Measurements from ENCODE around the gene TRAPPC3. TPM values are rescaled to one million over a fixed set of nuclear protein-coding genes. Genes with fewer than 3 reads are reported as not detected.
A peak's percentile ranks its signal among the peaks of the same experiment; 100 is the strongest.

The TRAPPC3 gene
- polyA plus RNA-seq, 1 donor (not counting 4 experiments of a cell fraction or from before 2014, with no cell fraction given): 173 TPM

- no peak overlapping the region for H2AFZ ChIP-seq (ENCODE audit: control insufficient read depth, low read length)
- DNase-seq (ENCODE audit: low read depth, low spot score): no peak
- H3K36me3 ChIP-seq (ENCODE audit: control insufficient read depth in 2 of 2, extremely low read depth in 1 of 2, insufficient read depth in 2 of 2, low read length in 2 of 2): peaks cover 28 to 36% of the 10 kb centered on the region in 2 experiments
- peaks cover 6% of the 10 kb centered on the region for H3K79me2 ChIP-seq (ENCODE audit: control insufficient read depth, insufficient read depth, low read length)
- H3K4me3 ChIP-seq (ENCODE audit: control insufficient read depth in 2 of 3, extremely low read depth in 1 of 3, insufficient read depth in 2 of 3, low read depth in 1 of 3, low read length in 3 of 3): no peak overlapping the region
- no peaks in the 10 kb centered on the region for H4K20me1 ChIP-seq (ENCODE audit: control insufficient read depth, extremely low read depth, insufficient read depth, low read length)
- H3K4me2 ChIP-seq (ENCODE audit: control insufficient read depth, extremely low read depth, insufficient read depth, low read depth, low read length): no peak overlapping the region
- FAIRE-seq: no peak
- H3K4me1 ChIP-seq (ENCODE audit: control insufficient read depth, extremely low read depth, insufficient read depth, low read length): peaks cover 3% of the 10 kb centered on the region
- no peaks in the 10 kb centered on the region for H3K27me3 ChIP-seq (ENCODE audit: control insufficient read depth, extremely low read depth, insufficient read depth, low read length)
- H3K27ac ChIP-seq (ENCODE audit: control insufficient read depth, insufficient read depth, low read length): no peak overlapping the region
- H3K9me3 ChIP-seq (ENCODE audit: control insufficient read depth, low read depth, low read length): no peaks in the 10 kb centered on the region
- H3K9me1 ChIP-seq (ENCODE audit: control insufficient read depth, extremely low read depth, insufficient read depth, low read length): peaks cover 2% of the 10 kb centered on the region
- H3K9ac ChIP-seq (ENCODE audit: control insufficient read depth, extremely low read depth, insufficient read depth, low read length): no peak overlapping the region
- TF ChIP-seq CTCF (optimal IDR thresholded peaks at IDR 0.05 in 1 of 3, IDR thresholded peaks at IDR 0.05 in 1 of 3, conservative IDR thresholded peaks at IDR 0.05 in 1 of 3; ENCODE audit: extremely low read depth in 1 of 3, insufficient read depth in 2 of 3, low read length in 3 of 3) (peak; percentile 14 to 39 (median 23)), EZH2 (IDR thresholded peaks at IDR 0.05; ENCODE audit: low read length) (no peak)
- dilution Hi-C loops (cut with MboI; ENCODE audit: extremely low pct_ligation_motif_present, low sequenced_read_pairs): no loop called here
These were observed 52.5 kb downstream of the TRAPPC3 start for GRCh38 chr1:36096500-36097432.

GRCh38 chr1:36095760-36096405 is 53.4 kb downstream of the TRAPPC3 start:
- Histone ChIP-seq H3K9me1 (ENCODE audit: control insufficient read depth, extremely low read depth, insufficient read depth, low read length) (peaks cover 2% of the 10 kb centered on the region), H3K79me2 (ENCODE audit: control insufficient read depth, insufficient read depth, low read length) (peaks cover 13% of the 10 kb centered on the region), H4K20me1 (ENCODE audit: control insufficient read depth, extremely low read depth, insufficient read depth, low read length) (no peaks in the 10 kb centered on the region), H2AFZ (ENCODE audit: control insufficient read depth, low read length) (no peak overlapping the region), H3K27ac (ENCODE audit: control insufficient read depth, insufficient read depth, low read length) (no peak overlapping the region), H3K4me2 (ENCODE audit: control insufficient read depth, extremely low read depth, insufficient read depth, low read depth, low read length) (no peak overlapping the region), H3K4me1 (ENCODE audit: control insufficient read depth, extremely low read depth, insufficient read depth, low read length) (peaks cover 3% of the 10 kb centered on the region), H3K27me3 (ENCODE audit: control insufficient read depth, extremely low read depth, insufficient read depth, low read length) (no peaks in the 10 kb centered on the region), H3K4me3 (ENCODE audit: control insufficient read depth in 2 of 3, extremely low read depth in 1 of 3, insufficient read depth in 2 of 3, low read depth in 1 of 3, low read length in 3 of 3) (no peak overlapping the region), H3K36me3 (ENCODE audit: control insufficient read depth in 2 of 2, extremely low read depth in 1 of 2, insufficient read depth in 2 of 2, low read length in 2 of 2) (peaks cover 32 to 44% of the 10 kb centered on the region in 2 experiments), H3K9me3 (ENCODE audit: control insufficient read depth, low read depth, low read length) (no peaks in the 10 kb centered on the region), H3K9ac (ENCODE audit: control insufficient read depth, extremely low read depth, insufficient read depth, low read length) (no peak overlapping the region)
- TF ChIP-seq EZH2 (IDR thresholded peaks at IDR 0.05; ENCODE audit: low read length) (no peak), CTCF (optimal IDR thresholded peaks at IDR 0.05 in 1 of 3, IDR thresholded peaks at IDR 0.05 in 1 of 3, conservative IDR thresholded peaks at IDR 0.05 in 1 of 3; ENCODE audit: extremely low read depth in 1 of 3, insufficient read depth in 2 of 3, low read length in 3 of 3) (no peak)
- FAIRE-seq (no peak), DNase-seq (ENCODE audit: low read depth, low spot score) (no peak)
- dilution Hi-C loops (cut with MboI; ENCODE audit: extremely low pct_ligation_motif_present, low sequenced_read_pairs): no loop called here

Data from keratinocyte (primary cell).